GM21529 (cell line): Measurements from ENCODE around the gene PDXK.
"Not testable (repeated sequence)": the region's sequence is repeated elsewhere in the genome, so short reads cannot be mapped to it uniquely, and the experiment has no call there.

Experiments
- ATAC-seq: cut with Tn5 transposase; IDR thresholded peaks from one replicate; pipeline ENCODE4 v1.9.1; 2021; ENCODE audit not compliant: unreplicated experiment

The PDXK gene

GRCh38 chr21:43697758-43698643 is 20.9 kb upstream of the PDXK start:
- no peak for ATAC-seq

GRCh38 chr21:43699492-43699777 is 19.5 kb upstream of the PDXK start:
- ATAC-seq: not testable (repeated sequence)

- no peak for ATAC-seq
Observed at GRCh38 chr21:43699933-43700599, 18.9 kb upstream of the PDXK start.

- no peak for ATAC-seq
Observed at GRCh38 chr21:43701936-43702784, 16.8 kb upstream of the PDXK start.

- ATAC-seq: no peak
Observed at GRCh38 chr21:43702785-43703034, 16.2 kb upstream of the PDXK start.

GRCh38 chr21:43703035-43703880 is 15.7 kb upstream of the PDXK start:
- no peak for ATAC-seq

GRCh38 chr21:43707462-43707861 is 11.5 kb upstream of the PDXK start:
- ATAC-seq: no peak

- no peak for ATAC-seq
Observed at GRCh38 chr21:43708745-43709381, 10.1 kb upstream of the PDXK start.

- ATAC-seq: no peak
Observed at GRCh38 chr21:43712268-43712942, 6.5 kb upstream of the PDXK start.

GRCh38 chr21:43713123-43713522 is 5.8 kb upstream of the PDXK start:
- ATAC-seq: not testable (repeated sequence)

- peak; percentile 38 for ATAC-seq
Observed at GRCh38 chr21:43716376-43717165, 2.4 kb upstream of the PDXK start.

- ATAC-seq: no peak
Observed at GRCh38 chr21:43717166-43717853, 1.6 kb upstream of the PDXK start.

- no peak for ATAC-seq
Observed at GRCh38 chr21:43717967-43718871, 710 bp upstream of the PDXK start.

- no peak for ATAC-seq
Observed at GRCh38 chr21:43719748-43720538, 1.0 kb downstream of the PDXK start.

- ATAC-seq: no peak
Observed at GRCh38 chr21:43720539-43721166, 1.7 kb downstream of the PDXK start.

GRCh38 chr21:43721206-43721605 is 2.3 kb downstream of the PDXK start:
- no peak for ATAC-seq
